Stimulated activated CD4-positive, alpha-beta T cell treated with anti-CD3 and anti-CD28 coated beads, Interleukin-4, amount 100 ng/mL, for 48 hours (primary cell): ENCODE measurements around the gene GOLGA8K.
"Not testable (repeated sequence)": the region's sequence is repeated elsewhere in the genome, so short reads cannot be mapped to it uniquely, and the experiment has no call there.

Experiments
- DNase-seq, 2 donors: peaks; one replicate each; pipeline ENCODE4 v3.0.0-alpha.2; 2020; ENCODE audit warnings: low read depth in 2 of 2

Gene GOLGA8K

GRCh38 chr15:32352748-32353147, 50.3 kb downstream of the GOLGA8K start:
- not testable (repeated sequence) for DNase-seq

GRCh38 chr15:32350563-32351220, 52.4 kb downstream of the GOLGA8K start:
- not testable (repeated sequence) for DNase-seq

GRCh38 chr15:32347037-32347436, 56.1 kb downstream of the GOLGA8K start:
- DNase-seq: not testable (repeated sequence)

GRCh38 chr15:32345978-32346547, 57.0 kb downstream of the GOLGA8K start:
- DNase-seq: not testable (repeated sequence)

- not testable (repeated sequence) for DNase-seq
Measured at GRCh38 chr15:32343921-32344320, 59.2 kb downstream of the GOLGA8K start.
